HEK293 (cell line): ENCODE results near the gene CHST3.

Experiments
- KLF9 ChIP-seq: fragments of 450-650 bp; formaldehyde crosslinking; IDR thresholded peaks from 2 replicates; pipeline ENCODE4 v1.5.1; 2016; ENCODE audit warnings: missing biosample characterization, missing genetic modification characterization, low read depth
- SETDB1 ChIP-seq: IDR thresholded peaks from one replicate; pipeline ENCODE4 v1.6.1; 2017; ENCODE audit warnings: mild to moderate bottlenecking, low read length, moderate library complexity, mixed read lengths; ENCODE audit not compliant: insufficient read length
- ZNF416 ChIP-seq: fragments of 450-650 bp; formaldehyde crosslinking; IDR thresholded peaks from 2 replicates; pipeline ENCODE4 v1.5.1; 2016; ENCODE audit warnings: missing biosample characterization, missing genetic modification characterization
- ZNF677 ChIP-seq: fragments of 450-650 bp; IDR thresholded peaks from 2 replicates; pipeline ENCODE4 v1.5.0; 2018; ENCODE audit warnings: missing biosample characterization, mild to moderate bottlenecking, missing genetic modification characterization, moderate library complexity
- TF ChIP-seq, protein P1 (sequence below): fragments of 450-650 bp; formaldehyde crosslinking; IDR thresholded peaks from 2 replicates; pipeline ENCODE4 v1.5.1; 2016; ENCODE audit warnings: missing biosample characterization, missing genetic modification characterization
- TF ChIP-seq, protein P2 (sequence below): fragments of 450-650 bp; formaldehyde crosslinking; IDR thresholded peaks from 2 replicates; pipeline ENCODE4 v1.5.1; 2017; ENCODE audit warnings: missing biosample characterization, missing genetic modification characterization

DNA sequence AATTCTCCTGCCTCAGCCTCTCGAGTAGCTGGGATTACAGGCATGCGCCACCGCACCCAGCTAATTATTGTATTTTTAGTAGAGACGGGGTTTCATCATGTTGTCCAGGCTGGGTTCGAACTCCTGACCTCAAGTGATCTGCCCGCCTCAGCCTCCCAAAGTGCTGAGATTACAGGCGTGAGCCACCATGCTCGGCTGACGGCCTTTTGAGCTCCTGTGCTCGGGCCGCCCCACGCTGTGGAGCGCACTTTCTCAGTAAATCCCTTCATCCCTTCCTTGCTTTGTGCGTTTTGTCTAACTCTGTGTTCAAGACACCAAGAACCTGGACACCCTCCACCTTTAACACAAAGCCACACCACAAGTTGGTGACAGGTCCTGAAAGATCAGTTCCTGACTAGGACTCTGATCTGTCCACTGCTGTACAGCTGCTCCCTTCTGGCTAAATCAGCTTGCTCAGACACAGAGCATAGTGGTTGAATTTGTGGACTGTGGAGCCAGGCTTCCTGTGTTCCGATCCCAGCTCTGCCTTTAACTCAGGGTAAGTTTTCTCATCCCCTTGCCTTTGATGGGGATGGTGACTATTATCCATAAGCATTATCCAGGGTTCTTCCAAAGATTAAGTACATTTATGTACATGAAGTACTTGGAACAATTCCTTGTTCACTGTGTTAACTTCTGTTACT lies 20.1 kb downstream of the CHST3 start:
- TF ChIP-seq, protein P1, sequence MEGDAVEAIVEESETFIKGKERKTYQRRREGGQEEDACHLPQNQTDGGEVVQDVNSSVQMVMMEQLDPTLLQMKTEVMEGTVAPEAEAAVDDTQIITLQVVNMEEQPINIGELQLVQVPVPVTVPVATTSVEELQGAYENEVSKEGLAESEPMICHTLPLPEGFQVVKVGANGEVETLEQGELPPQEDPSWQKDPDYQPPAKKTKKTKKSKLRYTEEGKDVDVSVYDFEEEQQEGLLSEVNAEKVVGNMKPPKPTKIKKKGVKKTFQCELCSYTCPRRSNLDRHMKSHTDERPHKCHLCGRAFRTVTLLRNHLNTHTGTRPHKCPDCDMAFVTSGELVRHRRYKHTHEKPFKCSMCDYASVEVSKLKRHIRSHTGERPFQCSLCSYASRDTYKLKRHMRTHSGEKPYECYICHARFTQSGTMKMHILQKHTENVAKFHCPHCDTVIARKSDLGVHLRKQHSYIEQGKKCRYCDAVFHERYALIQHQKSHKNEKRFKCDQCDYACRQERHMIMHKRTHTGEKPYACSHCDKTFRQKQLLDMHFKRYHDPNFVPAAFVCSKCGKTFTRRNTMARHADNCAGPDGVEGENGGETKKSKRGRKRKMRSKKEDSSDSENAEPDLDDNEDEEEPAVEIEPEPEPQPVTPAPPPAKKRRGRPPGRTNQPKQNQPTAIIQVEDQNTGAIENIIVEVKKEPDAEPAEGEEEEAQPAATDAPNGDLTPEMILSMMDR (tag by site-specific recombination) = no peak
- TF ChIP-seq ZNF677 (tag by site-specific recombination) = no peak
- no peak for TF ChIP-seq ZNF416 (tag by site-specific recombination)
- TF ChIP-seq, protein P2, sequence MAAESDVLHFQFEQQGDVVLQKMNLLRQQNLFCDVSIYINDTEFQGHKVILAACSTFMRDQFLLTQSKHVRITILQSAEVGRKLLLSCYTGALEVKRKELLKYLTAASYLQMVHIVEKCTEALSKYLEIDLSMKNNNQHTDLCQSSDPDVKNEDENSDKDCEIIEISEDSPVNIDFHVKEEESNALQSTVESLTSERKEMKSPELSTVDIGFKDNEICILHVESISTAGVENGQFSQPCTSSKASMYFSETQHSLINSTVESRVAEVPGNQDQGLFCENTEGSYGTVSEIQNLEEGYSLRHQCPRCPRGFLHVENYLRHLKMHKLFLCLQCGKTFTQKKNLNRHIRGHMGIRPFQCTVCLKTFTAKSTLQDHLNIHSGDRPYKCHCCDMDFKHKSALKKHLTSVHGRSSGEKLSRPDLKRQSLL = no peak
- TF ChIP-seq SETDB1 = no peak
- no peak for TF ChIP-seq KLF9 (tag by site-specific recombination)
